HCT116 (cell line): ENCODE data around the gene CMTM6.

ENCODE experiments used
- EZH2 ChIP-seq: fragments of 200-600 bp; sonication (generic); IDR thresholded peaks from 2 replicates; pipeline ENCODE4 v1.6.1; 2017; ENCODE audit warnings: antibody characterized with exemption, mixed run types
- SIN3A ChIP-seq: IDR thresholded peaks from 2 replicates; pipeline ENCODE4 v1.6.1; 2012; ENCODE audit warnings: low read depth
- TF ChIP-seq, protein P1 (sequence below): IDR thresholded peaks from 2 replicates; pipeline ENCODE4 v1.6.1; 2012; ENCODE audit warnings: low read depth
- TF ChIP-seq, protein P2 (sequence below), 3 experiments: fragments of 200-600 bp in 1 of 3; sonication (generic) in 1 of 3; IDR thresholded peaks in 2 of 3; conservative IDR thresholded peaks in 1 of 3; 2 replicates each; pipeline ENCODE4 v1.5.1; 2012 to 2017; ENCODE audit warnings: low read depth in 2 of 3, low read length in 2 of 3, antibody characterized with exemption in 1 of 3, borderline replicate concordance in 1 of 3, control low read depth in 1 of 3, mild to moderate bottlenecking in 1 of 3, mixed read lengths in 1 of 3, mixed run types in 1 of 3, moderate library complexity in 1 of 3; ENCODE audit not compliant: insufficient read depth in 1 of 3
- TF ChIP-seq, protein P3 (sequence below): IDR thresholded peaks from 2 replicates; pipeline ENCODE4 v1.6.1; 2012

DNA sequence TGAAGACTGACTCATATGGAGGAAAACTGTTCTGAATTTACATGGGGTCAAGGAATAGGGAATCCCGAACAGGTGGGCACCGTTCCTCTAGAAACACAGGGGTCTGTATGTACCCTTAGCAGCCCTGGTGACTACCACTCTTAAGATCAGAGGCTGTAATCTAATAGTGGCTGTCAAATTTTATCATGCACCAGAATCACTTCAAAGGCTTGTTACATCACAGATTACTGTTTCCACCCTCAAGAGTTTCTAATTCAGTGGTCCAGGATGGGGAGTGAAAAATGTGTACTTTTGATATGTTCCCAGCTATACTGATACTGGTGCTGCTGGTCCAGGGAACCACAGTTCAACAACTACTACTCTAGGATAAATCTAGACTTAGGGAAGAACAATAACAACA lies 40.2 kb upstream of the CMTM6 start:
- TF ChIP-seq, protein P1, sequence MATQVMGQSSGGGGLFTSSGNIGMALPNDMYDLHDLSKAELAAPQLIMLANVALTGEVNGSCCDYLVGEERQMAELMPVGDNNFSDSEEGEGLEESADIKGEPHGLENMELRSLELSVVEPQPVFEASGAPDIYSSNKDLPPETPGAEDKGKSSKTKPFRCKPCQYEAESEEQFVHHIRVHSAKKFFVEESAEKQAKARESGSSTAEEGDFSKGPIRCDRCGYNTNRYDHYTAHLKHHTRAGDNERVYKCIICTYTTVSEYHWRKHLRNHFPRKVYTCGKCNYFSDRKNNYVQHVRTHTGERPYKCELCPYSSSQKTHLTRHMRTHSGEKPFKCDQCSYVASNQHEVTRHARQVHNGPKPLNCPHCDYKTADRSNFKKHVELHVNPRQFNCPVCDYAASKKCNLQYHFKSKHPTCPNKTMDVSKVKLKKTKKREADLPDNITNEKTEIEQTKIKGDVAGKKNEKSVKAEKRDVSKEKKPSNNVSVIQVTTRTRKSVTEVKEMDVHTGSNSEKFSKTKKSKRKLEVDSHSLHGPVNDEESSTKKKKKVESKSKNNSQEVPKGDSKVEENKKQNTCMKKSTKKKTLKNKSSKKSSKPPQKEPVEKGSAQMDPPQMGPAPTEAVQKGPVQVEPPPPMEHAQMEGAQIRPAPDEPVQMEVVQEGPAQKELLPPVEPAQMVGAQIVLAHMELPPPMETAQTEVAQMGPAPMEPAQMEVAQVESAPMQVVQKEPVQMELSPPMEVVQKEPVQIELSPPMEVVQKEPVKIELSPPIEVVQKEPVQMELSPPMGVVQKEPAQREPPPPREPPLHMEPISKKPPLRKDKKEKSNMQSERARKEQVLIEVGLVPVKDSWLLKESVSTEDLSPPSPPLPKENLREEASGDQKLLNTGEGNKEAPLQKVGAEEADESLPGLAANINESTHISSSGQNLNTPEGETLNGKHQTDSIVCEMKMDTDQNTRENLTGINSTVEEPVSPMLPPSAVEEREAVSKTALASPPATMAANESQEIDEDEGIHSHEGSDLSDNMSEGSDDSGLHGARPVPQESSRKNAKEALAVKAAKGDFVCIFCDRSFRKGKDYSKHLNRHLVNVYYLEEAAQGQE: no peak
- TF ChIP-seq, protein P2, sequence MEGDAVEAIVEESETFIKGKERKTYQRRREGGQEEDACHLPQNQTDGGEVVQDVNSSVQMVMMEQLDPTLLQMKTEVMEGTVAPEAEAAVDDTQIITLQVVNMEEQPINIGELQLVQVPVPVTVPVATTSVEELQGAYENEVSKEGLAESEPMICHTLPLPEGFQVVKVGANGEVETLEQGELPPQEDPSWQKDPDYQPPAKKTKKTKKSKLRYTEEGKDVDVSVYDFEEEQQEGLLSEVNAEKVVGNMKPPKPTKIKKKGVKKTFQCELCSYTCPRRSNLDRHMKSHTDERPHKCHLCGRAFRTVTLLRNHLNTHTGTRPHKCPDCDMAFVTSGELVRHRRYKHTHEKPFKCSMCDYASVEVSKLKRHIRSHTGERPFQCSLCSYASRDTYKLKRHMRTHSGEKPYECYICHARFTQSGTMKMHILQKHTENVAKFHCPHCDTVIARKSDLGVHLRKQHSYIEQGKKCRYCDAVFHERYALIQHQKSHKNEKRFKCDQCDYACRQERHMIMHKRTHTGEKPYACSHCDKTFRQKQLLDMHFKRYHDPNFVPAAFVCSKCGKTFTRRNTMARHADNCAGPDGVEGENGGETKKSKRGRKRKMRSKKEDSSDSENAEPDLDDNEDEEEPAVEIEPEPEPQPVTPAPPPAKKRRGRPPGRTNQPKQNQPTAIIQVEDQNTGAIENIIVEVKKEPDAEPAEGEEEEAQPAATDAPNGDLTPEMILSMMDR (IDR thresholded peaks at IDR 0.05 in 2 of 3, conservative IDR thresholded peaks at IDR 0.05 in 1 of 3; ENCODE audit: borderline replicate concordance in 1 of 3, insufficient read depth in 1 of 3, low read depth in 2 of 3, low read length in 2 of 3): no peak
- TF ChIP-seq SIN3A (no peak), EZH2 (no peak)
- TF ChIP-seq, protein P3, sequence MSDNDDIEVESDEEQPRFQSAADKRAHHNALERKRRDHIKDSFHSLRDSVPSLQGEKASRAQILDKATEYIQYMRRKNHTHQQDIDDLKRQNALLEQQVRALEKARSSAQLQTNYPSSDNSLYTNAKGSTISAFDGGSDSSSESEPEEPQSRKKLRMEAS: no peak
